SK-MEL-5 (cell line): ENCODE results near the gene RAB27A. TPM values are rescaled to one million over a fixed set of nuclear protein-coding genes. Genes with fewer than 3 reads are reported as not detected.

Experiments
- DNase-seq: peaks from one replicate; pipeline ENCODE4 v3.0.0-alpha.2; 2016; ENCODE audit warnings: low read depth, low spot score
- in situ Hi-C: cut with HindIII; loops from 2 replicates; pipeline ENCODE4 v1.10.0; 2016; ENCODE audit warnings: low sequenced_read_pairs, high pct_unique_total_duplicates, low pct_unique_long_range_greater_than_20kb
- total RNA-seq: library from RNA; depleted of rRNA; stranded (reverse); fragments of >200 nt; shearing (Covaris generic); gene quantifications from 2 replicates; pipeline ENCODE4 v1.2.3, GENCODE V29; 2014; rRNA removed

Gene RAB27A
- total RNA-seq, 1 experiment from 2014 or later = 96.4 TPM

GRCh38 chr15:55198706-55199105 is 90.9 kb downstream of the RAB27A start:
- no peak for DNase-seq
- in situ Hi-C loops = no loop called here

- no peak for DNase-seq
These were observed 91.9 kb downstream of the RAB27A start for GRCh38 chr15:55197719-55198118.

GRCh38 chr15:55197362-55197705 is 92.3 kb downstream of the RAB27A start:
- in situ Hi-C loops = no loop called here
- DNase-seq = no peak

More at GRCh38 chr15:55197719-55198118, 91.9 kb downstream of the RAB27A start:
- in situ Hi-C loops = no loop called here

- peak; percentile 99 for DNase-seq
- in situ Hi-C loops = no loop called here
These were observed 92.9 kb downstream of the RAB27A start, which contains the start of gene RSL24D1 for GRCh38 chr15:55196458-55197361. TSS of gene RSL24D1 (minus strand) at chr15:55196941. CDS start at chr15:55196890, 51 bp downstream.

GRCh38 chr15:55195996-55196395 is 93.6 kb downstream of the RAB27A start:
- no peak for DNase-seq
- in situ Hi-C loops = no loop called here

GRCh38 chr15:55194256-55194655 is 95.4 kb downstream of the RAB27A start:
- DNase-seq = no peak
- in situ Hi-C loops = no loop called here

- in situ Hi-C loops = no loop called here
- no peak for DNase-seq
These were observed 103.3 kb downstream of the RAB27A start for GRCh38 chr15:55186331-55186730.

GRCh38 chr15:55183679-55184078 is 105.9 kb downstream of the RAB27A start:
- DNase-seq = no peak
- in situ Hi-C loops = no loop called here

GRCh38 chr15:55179141-55179540 is 110.5 kb downstream of the RAB27A start:
- in situ Hi-C loops = no loop called here
- DNase-seq = no peak

GRCh38 chr15:55170361-55170760 is 119.3 kb downstream of the RAB27A start:
- in situ Hi-C loops = no loop called here
- no peak for DNase-seq

- in situ Hi-C loops = no loop called here
- DNase-seq = peak; percentile 91
These were observed 121.2 kb downstream of the RAB27A start for GRCh38 chr15:55168350-55168974.

GRCh38 chr15:55164284-55164683 is 125.3 kb downstream of the RAB27A start:
- in situ Hi-C loops = no loop called here
- DNase-seq = no peak

Other genes starting within 250 kb of the RAB27A start
- 214 and 237 TPM in 2 replicates for gene RSL24D1, start 92.9 kb downstream of the RAB27A start, total RNA-seq
- gene PIGBOS1, start 29.3 kb upstream of the RAB27A start, total RNA-seq = 17.7 and 27.7 TPM in 2 replicates
- 24.3 and 24.6 TPM in 2 replicates for gene PIGB, start 29.4 kb upstream of the RAB27A start, total RNA-seq
- 61.7 and 69.8 TPM in 2 replicates for gene CCPG1, start 118.5 kb upstream of the RAB27A start, total RNA-seq
- gene PIERCE2, start 118.7 kb upstream of the RAB27A start, total RNA-seq = 3.9 and 4.1 TPM in 2 replicates
- 0.37 and 1.6 TPM in 2 replicates for gene DNAAF4, start 218.4 kb upstream of the RAB27A start, total RNA-seq